ENCODE results near the gene AEBP1.

The AEBP1 gene

DNA sequence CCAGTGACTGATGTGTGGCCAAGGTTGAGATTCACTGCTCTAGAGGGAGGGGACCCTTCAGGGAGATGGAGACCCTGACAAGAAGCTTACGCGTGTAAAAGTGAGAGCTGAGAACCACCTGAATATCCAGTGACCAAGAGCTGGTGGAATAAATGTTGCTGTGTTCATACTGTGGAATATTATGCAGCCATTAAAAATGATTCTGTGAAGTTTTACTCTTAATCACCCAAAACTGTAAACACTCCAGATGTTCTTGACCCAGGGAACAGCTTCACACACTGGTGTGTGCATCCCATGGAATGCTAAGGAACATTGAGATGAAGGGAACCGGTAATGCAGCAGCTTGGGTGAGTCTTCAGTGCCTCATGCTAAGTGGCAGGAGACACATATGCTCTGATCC lies 17.5 kb upstream of the AEBP1 start:
- DNase-seq (ENCODE audit: low read depth) = no peak

DNA sequence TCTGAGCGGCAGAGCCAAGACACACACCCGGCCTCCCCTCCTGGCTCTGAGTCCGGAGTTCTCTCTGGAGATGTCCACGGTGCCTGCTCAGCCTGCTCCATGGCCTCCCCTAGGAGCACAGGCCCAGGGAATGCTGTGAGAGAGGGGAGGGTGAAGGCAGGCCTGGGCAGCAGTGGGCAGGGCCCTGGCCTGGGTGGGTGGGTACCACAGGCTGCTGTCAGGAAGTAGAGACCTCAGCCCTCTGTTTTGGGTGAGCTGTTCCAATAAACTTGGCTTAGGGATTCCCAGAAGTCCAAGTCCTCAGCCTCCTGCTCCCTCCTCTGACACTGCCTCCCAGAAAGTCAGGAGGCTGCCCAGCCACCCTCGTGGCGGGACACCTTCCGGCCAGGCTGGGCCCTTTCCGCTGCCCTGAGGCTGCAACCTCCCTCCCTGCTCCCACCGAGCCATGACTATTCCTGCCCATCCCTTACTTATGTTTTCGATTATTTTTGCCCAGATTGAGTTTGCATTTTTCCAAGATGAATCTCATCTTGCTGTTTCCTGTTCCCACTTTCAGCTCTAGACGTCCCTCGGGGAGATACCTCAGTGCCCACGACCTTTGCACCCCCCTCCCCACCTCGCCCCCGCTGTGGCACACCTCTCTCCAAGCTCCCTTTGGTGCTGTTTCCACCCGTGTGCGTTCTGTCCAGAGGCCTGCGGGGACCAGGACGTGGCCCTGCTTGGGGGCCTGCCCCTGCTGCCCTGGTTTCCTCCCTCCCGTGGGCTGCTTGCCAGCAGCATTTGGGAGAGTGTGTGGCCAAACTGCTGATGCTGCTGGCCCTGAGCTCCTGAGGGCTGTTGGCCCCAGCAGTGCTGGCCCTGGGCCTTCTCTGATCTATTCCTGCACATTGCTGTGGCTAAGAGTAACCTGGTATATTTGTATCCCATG lies 16.0 kb upstream of the AEBP1 start:
- no peak for DNase-seq (ENCODE audit: low read depth)

DNA sequence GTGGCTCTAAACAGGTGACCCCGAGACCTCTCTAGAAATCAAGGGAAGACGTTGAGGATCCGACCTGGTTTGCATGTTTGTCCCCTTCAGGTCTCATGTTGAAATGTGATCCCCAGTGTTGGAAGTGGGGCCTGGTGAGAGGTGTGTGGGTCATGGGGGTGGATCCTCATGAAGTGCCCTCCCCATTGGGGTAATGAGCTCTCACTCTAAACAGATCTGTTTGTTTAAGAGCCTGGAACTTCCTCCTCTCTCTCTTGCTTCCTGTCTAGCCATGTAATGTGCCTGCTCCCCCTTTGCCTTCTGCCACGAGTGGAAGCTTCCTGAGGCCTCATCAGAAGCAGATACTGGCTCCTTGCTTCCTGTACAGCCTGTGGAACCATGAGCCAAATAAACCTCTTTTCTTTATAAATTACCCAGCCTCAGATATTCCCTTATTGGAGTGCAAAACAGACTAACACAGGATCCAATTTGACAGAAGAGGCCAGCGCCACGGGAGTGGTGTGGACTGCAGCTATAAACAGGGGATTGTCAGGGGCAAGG lies 11.0 kb upstream of the AEBP1 start:
- DNase-seq (ENCODE audit: low read depth) = no peak

DNA sequence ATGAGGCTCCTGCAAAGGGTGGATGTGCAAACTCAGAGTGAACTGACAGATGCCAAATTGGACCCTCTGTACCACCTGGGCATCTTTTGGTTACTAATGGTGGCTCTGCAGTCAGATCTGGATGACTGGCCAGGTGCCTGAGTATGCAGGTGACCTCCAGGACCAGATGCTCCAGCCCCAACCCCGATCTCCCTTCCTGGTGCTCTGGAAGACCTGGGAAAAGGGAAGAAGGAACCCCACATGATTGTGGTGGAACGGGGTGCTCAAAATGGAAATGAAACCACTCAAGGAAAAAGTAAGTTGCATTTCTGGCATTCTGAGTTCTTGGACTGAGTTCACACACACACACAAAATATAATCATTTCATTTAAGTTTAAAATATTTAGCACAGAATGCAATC lies 9.8 kb upstream of the AEBP1 start:
- no peak for DNase-seq (ENCODE audit: low read depth)

DNA sequence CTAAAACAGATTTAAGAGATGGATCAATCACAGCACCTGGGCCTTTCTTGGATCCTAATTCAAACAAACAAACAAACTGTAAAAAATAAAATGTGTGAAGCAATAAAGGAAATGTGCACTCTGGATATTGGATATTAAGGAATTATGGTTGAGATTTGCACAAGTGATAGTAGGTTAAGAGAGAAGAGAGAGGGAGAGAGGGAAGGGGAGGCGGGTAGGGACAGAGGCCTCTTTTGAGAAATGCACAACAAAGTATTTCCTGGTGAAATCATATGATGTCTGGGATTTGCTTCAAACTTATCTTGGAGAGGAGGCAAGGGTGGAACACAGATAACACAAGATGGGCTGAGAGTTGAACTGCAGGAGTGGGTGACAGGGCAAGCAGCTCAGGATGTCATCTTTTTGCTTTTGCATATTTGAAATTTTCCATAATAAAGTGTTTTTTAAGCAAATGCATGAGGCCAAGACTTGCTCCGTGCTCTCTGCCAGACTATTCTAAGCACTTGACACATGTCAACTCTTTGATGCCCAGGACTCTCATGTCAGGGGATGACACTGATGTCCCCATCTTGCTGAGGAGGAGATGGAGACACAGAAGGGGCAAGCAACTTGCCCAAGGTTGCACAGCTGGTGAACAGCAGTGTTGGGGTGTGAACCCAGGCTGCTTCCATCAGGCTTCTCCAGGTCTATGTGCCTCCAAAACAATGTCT lies 9.1 kb upstream of the AEBP1 start:
- DNase-seq (ENCODE audit: low read depth) = no peak

DNA sequence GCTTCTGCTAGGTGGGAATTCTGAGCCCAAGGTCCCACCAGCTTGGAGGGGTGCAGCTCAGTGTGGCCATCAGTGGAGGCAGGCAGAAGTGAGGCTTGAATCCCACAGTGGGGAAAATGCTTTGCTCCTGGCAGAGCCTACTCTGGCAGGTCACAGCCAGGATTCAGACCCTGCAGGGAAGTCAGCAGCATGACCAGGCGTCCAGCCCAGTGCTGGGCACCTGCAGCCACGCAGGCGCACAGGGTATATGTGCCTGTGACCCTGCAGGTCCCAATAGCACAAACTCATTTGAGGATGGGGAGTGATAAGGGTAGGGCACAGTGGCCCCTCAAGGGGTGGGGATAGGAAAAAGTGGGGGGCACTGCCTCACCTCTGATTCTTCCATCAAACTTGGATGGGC lies 8.4 kb upstream of the AEBP1 start:
- DNase-seq (ENCODE audit: low read depth) = no peak

DNA sequence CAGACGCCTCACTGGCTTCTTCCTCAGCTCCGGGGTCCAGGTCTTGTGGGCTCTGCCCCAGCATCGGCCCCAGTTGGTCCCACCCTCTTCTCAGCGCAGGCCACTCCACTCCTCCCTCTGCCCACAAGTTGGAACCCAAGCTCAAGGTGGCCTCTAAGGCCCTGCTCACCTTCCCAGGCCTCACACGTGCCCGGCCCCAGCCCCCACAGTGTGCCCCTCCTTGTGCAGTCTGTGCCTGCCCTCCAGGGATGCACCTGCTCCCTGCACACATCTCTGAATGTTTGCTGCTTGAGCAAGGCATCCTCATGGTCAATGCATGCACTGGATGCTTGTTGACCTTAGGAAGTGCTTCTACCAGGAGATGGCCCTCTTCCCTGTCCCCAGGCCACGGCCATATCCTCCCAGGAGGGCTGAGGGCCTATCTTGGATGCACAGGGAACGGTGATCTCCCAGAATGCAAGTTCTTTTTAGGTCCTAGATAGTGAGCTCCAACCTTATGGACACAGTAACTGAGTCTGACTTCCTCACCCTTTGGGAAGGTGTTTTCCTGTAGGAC lies 7.7 kb upstream of the AEBP1 start:
- DNase-seq (ENCODE audit: low read depth) = no peak

DNA sequence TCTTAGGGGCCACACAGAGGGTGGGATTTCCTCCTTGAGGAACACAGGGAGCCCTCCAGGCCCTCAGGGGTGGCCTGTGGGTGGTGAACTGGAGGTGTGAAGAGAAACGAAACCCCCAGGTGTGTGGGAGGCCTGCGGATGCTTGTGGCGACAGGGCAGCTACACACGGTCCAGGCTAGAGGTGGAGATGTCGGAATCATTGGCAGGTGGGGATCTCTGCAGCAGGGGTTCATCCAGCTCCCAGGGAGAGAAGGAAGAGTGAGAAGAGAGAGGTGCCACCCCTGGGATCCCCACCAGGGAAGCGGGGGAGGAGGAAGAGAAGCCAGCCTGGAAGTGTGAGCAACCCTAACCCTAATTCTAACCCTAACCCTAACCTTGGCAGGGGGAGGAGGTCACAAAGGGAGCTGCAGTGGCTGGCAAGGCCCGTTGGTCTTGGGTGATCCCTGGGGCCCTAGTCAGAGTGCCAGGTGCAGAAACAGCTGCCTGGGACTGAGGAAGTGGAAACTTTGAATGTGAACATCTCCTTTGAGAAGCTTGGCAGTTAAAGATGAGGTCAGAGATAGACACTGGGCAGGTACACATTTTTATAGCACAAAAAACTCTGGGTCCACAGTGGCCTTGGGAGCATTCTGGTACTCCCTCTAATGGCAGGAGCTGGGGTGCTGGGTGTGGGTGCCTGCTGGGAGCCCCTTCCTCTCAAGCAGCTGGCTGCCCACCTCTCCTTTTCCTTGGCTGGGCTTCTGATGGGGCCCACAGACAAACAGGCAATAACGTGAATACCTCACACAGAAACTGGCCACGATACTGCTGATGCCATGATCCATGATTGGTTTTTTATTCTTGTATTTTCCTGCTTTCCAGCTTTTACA lies 6.8 kb upstream of the AEBP1 start:
- no peak for DNase-seq (ENCODE audit: low read depth)

DNA sequence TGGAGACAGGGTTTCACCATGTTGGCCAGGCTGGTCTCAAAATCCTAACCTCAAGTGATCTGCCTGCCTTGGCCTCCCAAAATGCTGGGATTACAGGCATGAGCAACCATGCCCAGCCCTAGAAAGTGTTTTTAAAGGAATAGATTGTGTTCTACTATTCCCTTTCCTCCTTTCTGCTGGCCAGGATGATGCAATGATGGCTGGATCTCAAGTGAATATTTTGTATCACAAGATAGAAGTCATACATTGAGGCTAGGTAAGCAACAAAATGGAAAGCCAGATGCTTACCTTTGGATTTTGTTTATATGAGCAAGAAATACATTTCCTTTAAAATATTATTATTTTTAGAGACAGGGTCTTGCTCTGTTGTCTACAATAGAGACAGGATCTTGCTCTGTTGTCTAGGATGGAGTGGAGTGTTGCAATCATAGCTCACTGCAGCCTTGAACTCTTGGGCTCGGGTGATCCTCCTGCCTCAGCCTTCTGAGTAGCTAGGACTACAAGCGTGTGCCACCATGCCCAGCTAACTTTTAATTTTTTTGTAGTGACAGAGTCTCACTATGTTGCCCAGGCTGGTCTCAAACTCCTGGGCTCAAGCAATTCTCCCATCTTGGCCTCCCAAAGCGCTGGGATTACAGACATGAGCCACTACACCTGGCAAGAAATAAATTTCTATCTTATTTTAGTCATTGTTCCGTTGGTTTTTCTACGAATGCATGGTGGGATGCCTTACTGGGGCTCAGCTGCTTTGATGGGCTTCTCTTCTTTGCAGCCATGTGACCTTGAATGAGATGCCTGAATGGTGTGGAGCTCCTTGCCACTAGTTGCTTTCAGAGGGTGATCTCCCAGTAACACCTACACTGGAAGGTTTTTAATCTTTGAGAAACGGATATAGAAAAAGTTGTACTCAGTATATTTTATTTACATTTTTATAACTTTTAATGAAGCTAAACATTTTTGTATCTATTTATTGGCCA lies 5.8 kb upstream of the AEBP1 start:
- DNase-seq (ENCODE audit: low read depth) = no peak

DNA sequence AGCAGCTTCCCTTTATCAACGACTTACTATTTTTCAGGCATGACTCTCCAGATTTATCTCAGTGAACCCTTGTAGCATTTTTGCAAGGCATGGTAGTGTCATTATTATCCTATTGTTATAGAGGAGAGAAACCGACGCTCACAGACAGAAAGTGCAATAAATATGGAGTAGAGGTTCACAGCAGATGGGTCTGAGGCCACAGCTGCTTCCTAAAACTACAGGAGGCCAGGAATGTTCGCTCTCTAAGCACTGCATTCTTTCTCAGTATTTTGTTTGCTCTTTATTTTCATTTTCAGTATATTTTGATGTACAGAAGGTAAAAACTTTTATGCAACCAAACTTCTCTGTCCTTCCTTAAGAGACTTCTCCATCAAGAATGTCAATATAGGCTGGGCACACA lies 4.5 kb upstream of the AEBP1 start:
- no peak for DNase-seq (ENCODE audit: low read depth)

DNA sequence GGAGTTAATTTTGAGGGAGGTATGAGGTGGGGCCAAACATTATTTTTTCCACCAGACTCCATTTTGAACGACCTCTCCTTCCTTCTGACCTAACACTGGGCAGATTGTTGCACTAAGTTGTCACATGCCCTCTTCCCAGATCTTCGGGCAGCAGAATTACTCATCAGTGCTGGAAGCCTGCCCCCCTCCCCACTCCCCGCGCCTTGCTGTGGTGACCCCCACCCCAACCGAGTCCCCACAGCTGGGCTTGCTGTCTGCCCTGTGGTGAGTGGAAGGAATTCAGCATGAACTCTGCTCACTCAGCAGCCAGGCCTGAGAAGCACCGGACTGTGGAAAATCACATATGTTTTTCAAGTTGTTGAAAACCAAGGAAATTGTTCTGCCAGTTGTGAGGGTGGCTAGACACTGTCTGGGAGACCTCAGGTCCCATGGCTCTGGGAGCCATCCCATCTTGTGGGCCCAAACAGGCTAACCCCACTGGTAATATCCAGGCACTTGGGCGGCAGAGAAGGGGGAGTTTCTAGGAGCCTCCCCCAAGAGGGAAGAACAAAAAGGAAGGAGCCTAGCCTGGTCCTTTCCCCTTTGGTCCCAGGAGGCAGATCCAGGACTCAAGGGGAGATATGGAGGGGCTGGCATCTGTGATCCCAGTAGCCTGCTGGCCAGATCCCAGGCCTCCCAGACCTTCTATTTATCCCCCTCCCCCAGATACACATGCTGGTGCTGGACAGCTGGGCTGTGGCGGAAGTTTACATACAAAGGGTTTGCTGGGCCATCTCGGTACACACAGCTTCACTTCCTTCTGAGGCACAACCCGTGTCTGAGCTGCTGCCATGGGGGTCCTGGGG lies 3.5 kb upstream of the AEBP1 start:
- no peak for DNase-seq (ENCODE audit: low read depth)

DNA sequence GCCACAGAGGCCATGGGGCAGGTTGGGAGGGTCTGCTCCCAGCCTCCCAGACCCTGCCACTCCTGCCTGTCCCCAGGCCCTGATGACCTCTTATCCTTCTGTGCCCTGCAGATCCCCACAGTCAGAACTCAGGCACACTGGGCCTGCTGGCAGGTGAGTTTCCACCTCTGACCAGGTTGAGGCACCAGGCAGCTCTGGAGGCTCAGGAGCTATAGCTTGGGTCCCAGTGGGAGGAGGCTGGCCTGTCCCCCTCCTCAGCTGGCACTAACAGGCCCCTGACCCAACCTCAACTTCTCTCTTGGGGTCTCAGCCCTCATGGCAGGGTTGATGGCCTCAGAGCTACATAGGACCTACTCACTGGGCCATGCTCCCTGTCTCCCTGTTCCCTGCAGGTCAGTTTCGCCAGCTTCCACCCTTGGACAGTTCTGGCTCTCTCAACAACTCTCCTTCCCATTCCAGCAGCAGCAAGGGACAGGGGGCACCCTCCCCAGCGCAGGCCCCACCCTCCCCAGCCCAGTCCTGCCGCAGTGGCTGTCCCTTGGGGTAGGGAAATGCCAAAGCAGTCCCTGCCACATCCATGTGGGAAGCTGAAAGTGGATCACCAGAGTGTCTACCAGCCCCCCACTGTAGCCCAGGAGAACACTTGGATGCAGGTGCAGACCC lies 2.7 kb upstream of the AEBP1 start:
- no peak for DNase-seq (ENCODE audit: low read depth)

DNA sequence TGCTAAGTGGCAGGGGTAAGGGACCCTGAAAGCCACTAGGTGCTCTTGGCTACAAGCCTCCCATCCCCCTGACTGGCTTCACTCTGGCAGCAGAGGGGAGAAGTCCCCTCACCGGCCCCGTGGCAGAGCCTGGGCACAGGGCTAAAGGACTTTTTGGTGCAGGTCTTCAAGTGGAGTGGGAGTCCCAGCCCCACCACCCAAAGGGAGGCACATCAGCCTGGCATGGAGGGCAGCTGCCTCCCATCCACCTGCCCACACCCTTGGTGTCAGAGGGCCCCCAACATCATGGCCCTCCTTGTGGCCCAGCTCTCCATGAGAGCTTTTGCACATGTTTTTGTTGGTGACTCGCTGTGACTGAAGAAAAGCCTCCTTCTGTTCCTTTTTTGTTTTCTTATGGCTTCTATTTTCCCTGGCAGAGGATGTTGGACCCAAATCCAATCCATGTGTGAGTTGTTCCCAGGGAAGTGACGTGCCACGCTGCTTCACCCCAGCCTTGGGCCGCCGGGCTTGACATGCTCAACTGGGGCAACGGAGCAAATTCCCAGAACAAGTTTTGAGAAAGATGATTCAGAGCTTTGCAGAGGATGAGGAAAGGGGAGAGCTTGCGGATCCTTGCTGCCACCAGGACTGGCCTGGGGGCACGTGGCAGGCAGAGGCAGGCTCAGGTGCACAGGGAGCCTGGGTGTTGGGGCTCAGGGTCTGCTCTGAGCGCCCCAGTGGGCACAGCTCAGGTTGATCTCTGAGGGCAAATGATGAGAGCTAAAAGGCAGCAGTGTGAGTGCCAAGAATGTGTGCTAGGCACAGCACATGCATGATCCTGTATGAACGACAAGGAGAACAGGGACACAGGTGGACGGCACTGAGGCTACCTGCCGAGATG lies 1.9 kb upstream of the AEBP1 start:
- DNase-seq (ENCODE audit: low read depth) = no peak

DNA sequence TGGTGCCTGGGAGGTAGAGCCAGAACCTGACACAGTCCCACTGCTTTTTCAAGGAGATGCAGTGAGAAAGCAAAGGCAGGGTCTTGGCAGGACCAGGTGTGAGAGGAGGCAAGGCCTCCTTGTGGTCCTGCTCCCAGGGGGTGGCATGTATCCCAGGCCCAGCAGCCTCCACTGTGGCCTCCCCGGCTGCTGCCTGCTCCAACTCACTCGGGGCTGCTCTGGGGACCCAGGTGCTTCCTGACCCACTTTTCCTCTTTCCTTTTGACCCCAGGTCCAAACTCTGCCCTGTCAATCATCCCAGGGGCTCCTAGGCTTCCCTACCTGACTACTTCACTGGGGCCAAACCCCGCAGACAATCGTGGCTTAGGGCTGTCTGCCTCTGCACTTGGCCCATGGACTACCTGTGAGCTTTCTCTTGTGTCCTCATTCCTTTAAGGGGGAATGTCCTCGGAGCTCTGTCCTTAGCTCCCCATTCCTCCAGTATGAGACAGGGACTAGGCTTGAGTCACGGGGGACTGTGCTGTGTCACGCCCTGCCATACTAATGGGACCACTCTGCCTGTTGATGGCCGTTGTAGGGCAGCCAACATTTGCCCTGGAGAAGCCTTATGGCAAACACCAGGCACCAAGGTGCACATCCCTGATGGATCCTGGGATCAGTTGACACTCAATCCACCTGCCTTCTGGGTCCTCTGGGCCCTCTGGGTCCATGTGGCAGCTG lies 1.1 kb upstream of the AEBP1 start:
- DNase-seq (ENCODE audit: low read depth) = no peak

DNA sequence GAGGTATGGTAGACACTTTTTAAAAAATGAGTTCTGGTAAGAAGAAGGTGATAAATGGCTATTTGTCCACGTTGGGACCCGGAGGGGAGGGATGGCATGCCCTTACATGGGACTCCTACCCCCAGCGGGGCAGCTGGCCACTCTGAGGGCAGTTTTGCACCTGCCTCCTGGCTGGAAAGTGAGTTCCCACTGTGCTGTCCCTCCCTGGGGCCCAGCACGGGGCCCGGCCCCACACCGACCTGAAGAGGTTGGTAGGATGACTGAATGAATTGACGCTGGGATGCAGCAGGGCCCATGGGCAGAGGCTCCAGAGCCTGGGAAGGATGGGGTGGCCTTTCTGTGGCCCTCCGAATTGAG lies 601 bp upstream of the AEBP1 start:
- no peak for DNase-seq (ENCODE audit: low read depth)

DNA sequence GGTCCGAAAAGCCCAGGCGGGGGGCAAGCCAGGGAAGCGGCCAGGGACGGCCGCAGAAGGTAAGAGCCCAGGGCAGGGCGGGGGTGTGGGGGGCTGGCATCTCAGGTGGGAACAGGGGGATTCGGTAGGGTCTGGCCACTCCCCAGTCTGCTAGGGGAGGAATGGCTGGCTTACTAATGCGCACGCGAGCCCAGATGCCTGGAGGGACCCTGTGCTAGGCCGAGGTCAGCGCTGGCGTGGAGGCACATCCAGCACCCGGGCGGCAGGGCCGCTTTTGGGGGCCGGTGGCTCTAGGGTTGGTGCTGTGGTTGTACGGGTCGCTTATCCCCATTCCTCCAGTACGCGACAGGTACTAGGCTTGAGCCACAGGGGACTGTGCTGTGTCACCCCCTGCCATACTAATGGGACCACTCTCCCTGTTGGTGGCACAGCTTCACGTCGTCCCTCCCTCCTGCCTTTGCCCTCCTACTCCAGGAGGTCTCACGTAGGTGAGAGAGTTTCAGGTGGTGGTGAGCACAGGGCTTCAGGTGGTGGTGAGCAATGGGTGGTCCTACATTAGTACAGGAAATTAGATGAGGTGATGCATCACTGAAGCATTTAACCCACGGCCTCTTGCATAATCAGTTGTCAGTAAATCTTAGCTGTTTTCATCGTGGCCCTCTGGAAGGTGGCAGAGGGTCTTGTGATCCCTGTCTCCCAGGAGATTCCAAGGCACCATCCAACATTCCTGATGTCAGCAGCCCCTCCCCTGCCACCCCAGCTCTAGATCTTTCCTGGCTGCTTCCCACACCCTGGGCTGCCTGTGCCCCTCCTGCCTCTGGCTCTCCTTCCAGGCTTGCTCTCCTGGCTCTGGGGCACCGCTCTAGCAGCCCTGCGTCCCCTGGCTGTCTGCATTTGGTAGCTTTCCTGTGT lies 971 bp downstream of the AEBP1 start:
- no peak for DNase-seq (ENCODE audit: low read depth)

DNA sequence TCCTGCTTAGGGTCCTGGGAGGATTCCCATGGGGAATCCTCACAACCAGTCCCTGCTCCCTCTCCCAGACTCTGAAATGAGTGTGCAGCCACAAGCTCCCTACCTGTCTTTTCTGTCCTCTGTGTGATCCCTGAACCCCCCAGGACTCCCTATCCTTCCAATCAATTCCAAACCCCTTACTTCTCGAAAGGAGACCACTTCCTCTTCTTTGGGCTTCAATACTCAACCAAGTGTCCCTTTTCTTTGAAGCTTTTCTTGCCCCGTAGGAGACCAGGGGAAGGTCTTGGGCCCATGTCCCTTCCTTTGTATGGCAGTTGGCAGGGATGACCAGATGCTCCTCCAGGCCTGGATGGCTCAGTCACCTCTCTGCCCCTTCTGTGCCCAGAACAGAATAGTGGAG lies 1.7 kb downstream of the AEBP1 start:
- no peak for DNase-seq (ENCODE audit: low read depth)

Data from activated T-helper 9 cell treated with anti-CD3 and anti-CD28 coated beads, Interleukin-2, amount 50 U/mL, for 16 hours (primary cell).